ENCODE measurements around the gene PRKCB. TPM values are rescaled to one million over a fixed set of nuclear protein-coding genes. Genes with fewer than 3 reads are reported as not detected.

PRKCB gene
- polyA plus RNA-seq, 1 donor from 2014 or later, result 27.6 TPM

GRCh38 chr16:24114876-24115275 lies 279.1 kb downstream of the PRKCB start:
- Histone ChIP-seq H3K9me3 (ENCODE audit: low read length) (no peaks in the 10 kb centered on the region), H3K9me2 (ENCODE audit: insufficient read depth, low read length) (no peaks in the 10 kb centered on the region), H3K79me2 (replicated peaks; ENCODE audit: insufficient read depth, low read length) (no peaks in the 10 kb centered on the region), H3K4me3 (ENCODE audit: low read length) (no peak overlapping the region), H3K27me3 (ENCODE audit: insufficient read depth, low read depth, low read length) (no peaks in the 10 kb centered on the region), H3K9ac (ENCODE audit: low read length) (no peak overlapping the region), H3K36me3 (ENCODE audit: insufficient read depth, low read length) (no peaks in the 10 kb centered on the region), H2AFZ (ENCODE audit: low read depth, low read length) (no peak overlapping the region), H3K4me2 (ENCODE audit: low read length) (no peak overlapping the region), H3F3A (ENCODE audit: insufficient read depth, low read length, poor library complexity, severe bottlenecking) (no peaks in the 10 kb centered on the region), H3K27ac (ENCODE audit: low read length) (no peak overlapping the region), H4K20me1 (ENCODE audit: insufficient read depth) (no peaks in the 10 kb centered on the region)
- TF ChIP-seq EP300 (conservative IDR thresholded peaks at IDR 0.05; ENCODE audit: poor library complexity, severe bottlenecking) (no peak), TAF1 (IDR thresholded peaks at IDR 0.05; ENCODE audit: low read depth) (no peak), MXI1 (conservative IDR thresholded peaks at IDR 0.05; ENCODE audit: poor library complexity, severe bottlenecking) (no peak), REST (IDR thresholded peaks at IDR 0.05; ENCODE audit: borderline replicate concordance) (no peak)

GRCh38 chr16:24116046-24116776 lies 280.4 kb downstream of the PRKCB start:
- no peak overlapping the region for H3K4me2 ChIP-seq (ENCODE audit: low read length)
- TF ChIP-seq REST (IDR thresholded peaks at IDR 0.05; ENCODE audit: borderline replicate concordance), result no peak
- no peak for TF ChIP-seq MXI1 (conservative IDR thresholded peaks at IDR 0.05; ENCODE audit: poor library complexity, severe bottlenecking)
- no peak for TF ChIP-seq SMC3 (conservative IDR thresholded peaks at IDR 0.05; ENCODE audit: poor library complexity)
- TF ChIP-seq CTCF (IDR thresholded peaks at IDR 0.05; ENCODE audit: poor library complexity, severe bottlenecking), result no peak
- TF ChIP-seq RAD21 (conservative IDR thresholded peaks at IDR 0.05), result no peak
- no peak for TF ChIP-seq EP300 (conservative IDR thresholded peaks at IDR 0.05; ENCODE audit: poor library complexity, severe bottlenecking)
- no peak for TF ChIP-seq POLR2AphosphoS5 (IDR thresholded peaks at IDR 0.05)
- no peak for TF ChIP-seq TAF1 (IDR thresholded peaks at IDR 0.05; ENCODE audit: low read depth)
- TF ChIP-seq EZH2 (IDR thresholded peaks at IDR 0.05; ENCODE audit: borderline replicate concordance, insufficient read depth, low read length, poor library complexity, severe bottlenecking), result no peak
- no peak overlapping the region for H3K27ac ChIP-seq (ENCODE audit: low read length)
- no peaks in the 10 kb centered on the region for H3K79me2 ChIP-seq (replicated peaks; ENCODE audit: insufficient read depth, low read length)
- H3F3A ChIP-seq (ENCODE audit: insufficient read depth, low read length, poor library complexity, severe bottlenecking), result no peaks in the 10 kb centered on the region
- no peaks in the 10 kb centered on the region for H3K27me3 ChIP-seq (ENCODE audit: insufficient read depth, low read depth, low read length)
- H3K9ac ChIP-seq (ENCODE audit: low read length), result no peak overlapping the region
- no peaks in the 10 kb centered on the region for H3K9me2 ChIP-seq (ENCODE audit: insufficient read depth, low read length)
- no peak overlapping the region for H2AFZ ChIP-seq (ENCODE audit: low read depth, low read length)
- no peaks in the 10 kb centered on the region for H3K36me3 ChIP-seq (ENCODE audit: insufficient read depth, low read length)
- H3K9me3 ChIP-seq (ENCODE audit: low read length), result no peaks in the 10 kb centered on the region
- H3K4me3 ChIP-seq (ENCODE audit: low read length), result no peak overlapping the region
- H4K20me1 ChIP-seq (ENCODE audit: insufficient read depth), result no peaks in the 10 kb centered on the region

All from neural cell (in vitro differentiated cells).